Endothelial cell of umbilical vein (primary cell): ENCODE data around the gene GABRR2. TPM values are rescaled to one million over a fixed set of nuclear protein-coding genes. Genes with fewer than 3 reads are reported as not detected.

ENCODE experiments used
- BruUV-seq: library from RNA; stranded (reverse); fragments of 400-500 nt; replicated peaks from 2 replicates; lab custom pipeline; 2021; lab: Mats Ljungman, UMichigan
- CTCF ChIA-PET: fragments of 300-600, 350-600 bp; sonication (Branson Sonifier 250); formaldehyde crosslinking; loops from one replicate; lab custom pipeline; 2021; ENCODE audit warnings: antibody characterized with exemption, inconsistent platforms; lab: Charles Lee
- POLR2A ChIA-PET: fragments of 300-600, 350-600 bp; sonication (Branson Sonifier 250); formaldehyde crosslinking; loops from one replicate; lab custom pipeline; 2021; ENCODE audit warnings: antibody characterized with exemption, inconsistent platforms; lab: Charles Lee
- DNase-seq: peaks from one replicate; pipeline ENCODE4 v3.0.0-alpha.2; 2011; ENCODE audit warnings: low read depth, low spot score
- FAIRE-seq: peaks from 2 replicates; lab custom pipeline; 2011; peaks lifted over from hg19 to GRCh38; lab: Jason Lieb, UNC
- H2AFZ ChIP-seq: 2 replicates; pipeline ENCODE4 v1.6.0; 2012; ENCODE audit warnings: low read depth, low read length, control low read depth, inconsistent platforms
- H3K27ac ChIP-seq: 2 replicates; pipeline ENCODE4 v1.5.1; 2011; ENCODE audit warnings: low read depth, mild to moderate bottlenecking, control low read depth, low read length, moderate library complexity; ENCODE audit not compliant: insufficient read depth
- H3K27me3 ChIP-seq, 2 experiments: 2 replicates each; pipeline versions ENCODE4 v1.6.0 to v1.6.1; 2011; ENCODE audit warnings: low read length in 2 of 2, mixed read lengths in 1 of 2; ENCODE audit not compliant: control insufficient read depth in 2 of 2, insufficient read depth in 2 of 2
- H3K36me3 ChIP-seq, 2 experiments: 2 replicates in 1 of 2; 3 replicates in 1 of 2; pipeline ENCODE4 v1.5.1; 2011; ENCODE audit warnings: low read length in 2 of 2, mild to moderate bottlenecking in 1 of 2, moderate library complexity in 1 of 2; ENCODE audit not compliant: control insufficient read depth in 2 of 2, insufficient read depth in 2 of 2; ENCODE audit errors: extremely low read depth in 1 of 2
- H3K4me1 ChIP-seq: 3 replicates; pipeline ENCODE4 v1.5.1; 2011; ENCODE audit warnings: mild to moderate bottlenecking, low read length; ENCODE audit not compliant: control insufficient read depth, insufficient read depth; ENCODE audit errors: extremely low read depth
- H3K4me2 ChIP-seq: 2 replicates; pipeline ENCODE4 v1.6.1; 2011; ENCODE audit warnings: low read length, control low read depth, mixed read lengths; ENCODE audit not compliant: insufficient read depth
- H3K4me3 ChIP-seq, 3 experiments: fragments of 200-600 bp in 1 of 3; sonication (generic), shearing (Covaris generic) in 1 of 3; replicated peaks in 1 of 3; 2 replicates each; pipeline ENCODE4 v1.5.1; 2011 to 2016; ENCODE audit warnings: control low read depth in 3 of 3, low read length in 3 of 3, mild to moderate bottlenecking in 2 of 3, inconsistent platforms in 1 of 3, low read depth in 1 of 3, moderate library complexity in 1 of 3; ENCODE audit not compliant: insufficient read depth in 1 of 3
- H3K79me2 ChIP-seq: 2 replicates; pipeline ENCODE4 v1.6.0; 2012; ENCODE audit warnings: low read length, inconsistent platforms; ENCODE audit not compliant: control insufficient read depth, insufficient read depth
- H3K9ac ChIP-seq: replicated peaks from 2 replicates; pipeline ENCODE3; 2011; ENCODE audit warnings: low read length, control low read depth; ENCODE audit not compliant: insufficient read depth; ENCODE audit errors: extremely low read depth
- H3K9me1 ChIP-seq: replicated peaks from 3 replicates; pipeline ENCODE4 v1.6.0; 2011; ENCODE audit warnings: mild to moderate bottlenecking, low read length; ENCODE audit not compliant: control insufficient read depth, insufficient read depth; ENCODE audit errors: extremely low read depth
- H3K9me3 ChIP-seq: replicated peaks from 2 replicates; pipeline ENCODE4 v1.5.1; 2012; ENCODE audit warnings: low read length, inconsistent platforms; ENCODE audit not compliant: control insufficient read depth, insufficient read depth
- H4K20me1 ChIP-seq: replicated peaks from 2 replicates; pipeline ENCODE3; 2011; ENCODE audit warnings: mild to moderate bottlenecking, low read length; ENCODE audit not compliant: control insufficient read depth, insufficient read depth; ENCODE audit errors: extremely low read depth
- CTCF ChIP-seq, 2 donors: IDR thresholded peaks; 1 replicate in 1 of 2; 2 replicates in 1 of 2; pipeline ENCODE4 v1.5.1; 2011; ENCODE audit warnings: low read length in 2 of 2, mild to moderate bottlenecking in 2 of 2, moderate library complexity in 2 of 2, control low read depth in 1 of 2, inconsistent platforms in 1 of 2, low read depth in 1 of 2; ENCODE audit not compliant: insufficient read depth in 1 of 2; ENCODE audit errors: extremely low read depth in 1 of 2
- EZH2 ChIP-seq: IDR thresholded peaks from 2 replicates; pipeline ENCODE4 v1.6.1; 2012; ENCODE audit warnings: borderline replicate concordance, low read depth, mild to moderate bottlenecking, moderate library complexity, low read length, inconsistent platforms; ENCODE audit not compliant: severe bottlenecking
- FOS ChIP-seq: IDR thresholded peaks from 2 replicates; pipeline ENCODE4 v1.6.1; 2011; ENCODE audit warnings: mild to moderate bottlenecking, low read length, moderate library complexity, borderline replicate concordance; ENCODE audit not compliant: insufficient read depth
- GATA2 ChIP-seq: IDR thresholded peaks from 2 replicates; pipeline ENCODE4 v1.7.0; 2011; ENCODE audit warnings: low read depth, mild to moderate bottlenecking, moderate library complexity, mixed read lengths, low read length; ENCODE audit not compliant: insufficient read length, insufficient read depth
- JUN ChIP-seq: IDR thresholded peaks from 2 replicates; pipeline ENCODE4 v1.6.1; 2011; ENCODE audit warnings: borderline replicate concordance, low read depth; ENCODE audit not compliant: insufficient read length, insufficient read depth
- MAX ChIP-seq: IDR thresholded peaks from 2 replicates; pipeline ENCODE4 v1.6.1; 2011; ENCODE audit not compliant: insufficient read depth, insufficient read length
- MYC ChIP-seq: IDR thresholded peaks from one replicate; pipeline ENCODE4 v1.6.1; 2011; ENCODE audit warnings: mild to moderate bottlenecking, low read depth, low read length
- POLR2A ChIP-seq: IDR thresholded peaks from 2 replicates; pipeline ENCODE4 v1.6.1; 2012; ENCODE audit warnings: low read depth, mild to moderate bottlenecking, control low read depth, low read length
- POLR2AphosphoS5 ChIP-seq: IDR thresholded peaks from 2 replicates; pipeline ENCODE4 v1.6.1; 2012; ENCODE audit warnings: low read depth, mild to moderate bottlenecking, control low read depth, low read length, moderate library complexity; ENCODE audit not compliant: insufficient read depth
- dilution Hi-C: fragments of 300-500 bp; cut with MboI; formaldehyde crosslinking; loops from one replicate; pipeline ENCODE4 v1.15.0; 2019; ENCODE audit warnings: low sequenced_read_pairs; ENCODE audit not compliant: extremely low pct_ligation_motif_present
- intact Hi-C: fragments of 100-400 bp; cut with micrococcal nuclease; formaldehyde crosslinking; loops from one replicate; pipeline ENCODE4 v1.10.0; 2022
- polyA plus RNA-seq, 4 experiments: library from polyadenylated mRNA; depleted of rRNA in 3 of 4; stranded (reverse) in 3 of 4; unstranded in 1 of 4; fragments of >200 nt; gene quantifications; 2 replicates each; pipeline versions ENCODE4 v1.2.1 to v1.2.3, GENCODE V29; 2011 to 2012; ENCODE audit warnings: missing spikeins in 1 of 4
- total RNA-seq: library from RNA; stranded (reverse); gene quantifications from 2 replicates; pipeline ENCODE4 v1.2.3, GENCODE V29; 2021

GABRR2 gene
- total and polyA plus RNA-seq, 2 donors (not counting 3 experiments of a cell fraction or from before 2014, with no cell fraction given): 1.4 to 3.6 TPM

- DNase-seq (no peak), FAIRE-seq (no peak)
- Histone ChIP-seq H4K20me1 (no peaks in the 10 kb centered on the region), H2AFZ (no peak overlapping the region), H3K27me3 (no peaks in the 10 kb centered on the region), H3K4me3 (no peak overlapping the region), H3K79me2 (no peaks in the 10 kb centered on the region), H3K36me3 (peaks cover 0 to 4% of the 10 kb centered on the region in 2 experiments), H3K9ac (no peak overlapping the region), H3K9me1 (no peaks in the 10 kb centered on the region), H3K9me3 (no peaks in the 10 kb centered on the region), H3K4me1 (peaks cover 25% of the 10 kb centered on the region), H3K27ac (no peak overlapping the region), H3K4me2 (no peak overlapping the region)
- TF ChIP-seq EZH2 (no peak), FOS (no peak), POLR2A (no peak), MAX (no peak), MYC (no peak), JUN (no peak), CTCF (IDR thresholded peaks at IDR 0.05; ENCODE audit: extremely low read depth in 1 of 2, insufficient read depth in 1 of 2, low read depth in 1 of 2, low read length in 2 of 2) (no peak), GATA2 (no peak), POLR2AphosphoS5 (no peak)
- POLR2A ChIA-PET: no interaction called here
- dilution Hi-C loops: no loop called here
- no TSS peak for BruUV-seq
- intact Hi-C loops: no loop called here
- CTCF ChIA-PET: interaction anchor here (1.3 to 3.8 kb wide), 2 partner anchors 9 to 10 kb away, joined by 4 to 15 read pairs; no protein-coding TSS in a partner anchor
Measured at GRCh38 chr6:89321131-89321970, 6.3 kb upstream of the GABRR2 start.
